Glutamatergic neuron (in vitro differentiated cells): Measurements from ENCODE around the gene IFNAR1. TPM values are rescaled to one million over a fixed set of nuclear protein-coding genes. Genes with fewer than 3 reads are reported as not detected.

Experiments used
- DNase-seq: peaks from one replicate; pipeline ENCODE4 v3.0.0; 2022
- H3K27ac Mint-ChIP-seq: one replicate; pipeline ENCODE4 v1.8.0; 2020; ENCODE audit warnings: mild to moderate bottlenecking, mixed read lengths, inconsistent platforms; ENCODE audit not compliant: unreplicated experiment
- H3K27me3 Mint-ChIP-seq: one replicate; pipeline ENCODE4 v1.8.0; 2020; ENCODE audit warnings: mild to moderate bottlenecking, moderate library complexity, mixed read lengths, inconsistent platforms; ENCODE audit not compliant: unreplicated experiment
- H3K36me3 Mint-ChIP-seq: one replicate; pipeline ENCODE4 v1.8.0; 2020; ENCODE audit warnings: mild to moderate bottlenecking, mixed read lengths, inconsistent platforms; ENCODE audit not compliant: unreplicated experiment
- H3K4me1 Mint-ChIP-seq: one replicate; pipeline ENCODE4 v1.8.0; 2020; ENCODE audit warnings: mild to moderate bottlenecking, low read depth, mixed read lengths, inconsistent platforms; ENCODE audit not compliant: unreplicated experiment
- H3K4me3 Mint-ChIP-seq: one replicate; pipeline ENCODE4 v1.8.0; 2020; ENCODE audit warnings: mild to moderate bottlenecking, mixed read lengths, inconsistent platforms; ENCODE audit not compliant: unreplicated experiment
- H3K9me3 Mint-ChIP-seq: one replicate; pipeline ENCODE4 v1.8.0; 2020; ENCODE audit warnings: mild to moderate bottlenecking, moderate library complexity, mixed read lengths, inconsistent platforms; ENCODE audit not compliant: unreplicated experiment
- total RNA-seq: library from RNA; stranded (reverse); fragmentation: NEBNext Ultra II Directional; extraction: Animal tissue kit (Norgen Biotek cat#: 25700); gene quantifications from one replicate; pipeline ENCODE4 v1.2.1, GENCODE V29; 2021; ENCODE audit not compliant: unreplicated experiment
- TF ChIP-seq, protein P1 (sequence below): fragments of 200-600 bp; sonication (generic); IDR thresholded peaks from one replicate; pipeline ENCODE4 v1.5.0; 2021; ENCODE audit not compliant: partially characterized antibody, unreplicated experiment

IFNAR1 gene
- total RNA-seq, 1 donor from 2014 or later = 17.7 TPM

DNA sequence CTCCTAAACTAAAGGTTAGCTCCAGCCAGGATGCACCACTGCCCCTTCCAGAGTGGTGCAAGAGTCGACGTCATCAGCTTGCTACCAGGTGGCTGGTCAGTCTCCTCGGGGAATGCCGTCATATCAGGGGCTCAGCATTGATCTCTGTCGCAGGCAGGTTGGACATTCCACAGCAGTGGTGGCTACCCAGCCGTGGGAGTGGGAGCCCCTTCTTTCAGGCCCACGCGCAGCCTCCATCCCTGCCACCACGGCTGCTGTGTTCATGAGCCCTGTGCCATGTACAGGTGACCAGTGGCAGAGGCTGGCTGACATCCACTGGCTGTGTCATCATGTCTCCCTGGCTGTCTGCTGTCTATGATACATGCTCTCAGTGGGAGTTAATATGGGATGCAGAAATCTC, 33.1 kb upstream of the IFNAR1 start:
- Mint-ChIP-seq H3K4me1 (no peaks in the 10 kb centered on the region), H3K9me3 (no peaks in the 10 kb centered on the region), H3K4me3 (no peak overlapping the region), H3K27me3 (peaks cover 7% of the 10 kb centered on the region), H3K36me3 (no peaks in the 10 kb centered on the region), H3K27ac (no peak overlapping the region)
- TF ChIP-seq, protein P1, sequence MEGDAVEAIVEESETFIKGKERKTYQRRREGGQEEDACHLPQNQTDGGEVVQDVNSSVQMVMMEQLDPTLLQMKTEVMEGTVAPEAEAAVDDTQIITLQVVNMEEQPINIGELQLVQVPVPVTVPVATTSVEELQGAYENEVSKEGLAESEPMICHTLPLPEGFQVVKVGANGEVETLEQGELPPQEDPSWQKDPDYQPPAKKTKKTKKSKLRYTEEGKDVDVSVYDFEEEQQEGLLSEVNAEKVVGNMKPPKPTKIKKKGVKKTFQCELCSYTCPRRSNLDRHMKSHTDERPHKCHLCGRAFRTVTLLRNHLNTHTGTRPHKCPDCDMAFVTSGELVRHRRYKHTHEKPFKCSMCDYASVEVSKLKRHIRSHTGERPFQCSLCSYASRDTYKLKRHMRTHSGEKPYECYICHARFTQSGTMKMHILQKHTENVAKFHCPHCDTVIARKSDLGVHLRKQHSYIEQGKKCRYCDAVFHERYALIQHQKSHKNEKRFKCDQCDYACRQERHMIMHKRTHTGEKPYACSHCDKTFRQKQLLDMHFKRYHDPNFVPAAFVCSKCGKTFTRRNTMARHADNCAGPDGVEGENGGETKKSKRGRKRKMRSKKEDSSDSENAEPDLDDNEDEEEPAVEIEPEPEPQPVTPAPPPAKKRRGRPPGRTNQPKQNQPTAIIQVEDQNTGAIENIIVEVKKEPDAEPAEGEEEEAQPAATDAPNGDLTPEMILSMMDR = no peak
- DNase-seq = no peak

- H3K4me3 Mint-ChIP-seq = no peak overlapping the region
- no peaks in the 10 kb centered on the region for H3K4me1 Mint-ChIP-seq
- H3K27me3 Mint-ChIP-seq = peaks cover 7% of the 10 kb centered on the region
- no peak overlapping the region for H3K27ac Mint-ChIP-seq
- H3K36me3 Mint-ChIP-seq = no peaks in the 10 kb centered on the region
- no peak for DNase-seq
- TF ChIP-seq, protein P1 = no peak
- peaks cover 2% of the 10 kb centered on the region for H3K9me3 Mint-ChIP-seq
These were observed 32.0 kb upstream of the IFNAR1 start for GRCh38 chr21:33292724-33293123.

DNA sequence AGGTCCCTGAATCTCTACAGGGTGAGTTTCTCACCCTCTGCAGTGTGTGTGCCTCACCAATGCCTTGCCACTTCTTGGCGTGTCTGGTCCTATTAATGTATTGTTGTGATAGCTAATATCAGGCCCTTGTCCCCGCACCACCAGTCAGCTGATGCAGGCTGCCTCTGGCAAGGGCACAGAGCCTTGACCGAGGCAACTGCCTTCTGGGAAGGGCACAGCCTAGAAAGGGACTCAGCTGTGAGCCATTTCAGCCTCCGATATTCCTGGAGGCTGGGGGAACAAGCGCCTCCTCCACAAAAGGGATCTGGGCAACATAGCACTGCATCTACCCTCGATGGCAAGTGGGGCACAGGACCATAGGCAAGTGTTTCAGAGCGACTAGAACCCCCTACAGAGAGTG, 31.6 kb upstream of the IFNAR1 start:
- no peaks in the 10 kb centered on the region for H3K4me1 Mint-ChIP-seq
- H3K9me3 Mint-ChIP-seq = peaks cover 2% of the 10 kb centered on the region
- H3K27me3 Mint-ChIP-seq = peaks cover 7% of the 10 kb centered on the region
- TF ChIP-seq, protein P1 = no peak
- no peaks in the 10 kb centered on the region for H3K36me3 Mint-ChIP-seq
- DNase-seq = no peak
- no peak overlapping the region for H3K27ac Mint-ChIP-seq
- no peak overlapping the region for H3K4me3 Mint-ChIP-seq

GRCh38 chr21:33293811-33294216, 31.0 kb upstream of the IFNAR1 start:
- H3K36me3 Mint-ChIP-seq = no peaks in the 10 kb centered on the region
- DNase-seq = no peak
- H3K4me1 Mint-ChIP-seq = no peaks in the 10 kb centered on the region
- no peak overlapping the region for H3K4me3 Mint-ChIP-seq
- peaks cover 7% of the 10 kb centered on the region for H3K27me3 Mint-ChIP-seq
- no peak overlapping the region for H3K27ac Mint-ChIP-seq
- TF ChIP-seq, protein P1 = no peak
- peaks cover 2% of the 10 kb centered on the region for H3K9me3 Mint-ChIP-seq

DNA sequence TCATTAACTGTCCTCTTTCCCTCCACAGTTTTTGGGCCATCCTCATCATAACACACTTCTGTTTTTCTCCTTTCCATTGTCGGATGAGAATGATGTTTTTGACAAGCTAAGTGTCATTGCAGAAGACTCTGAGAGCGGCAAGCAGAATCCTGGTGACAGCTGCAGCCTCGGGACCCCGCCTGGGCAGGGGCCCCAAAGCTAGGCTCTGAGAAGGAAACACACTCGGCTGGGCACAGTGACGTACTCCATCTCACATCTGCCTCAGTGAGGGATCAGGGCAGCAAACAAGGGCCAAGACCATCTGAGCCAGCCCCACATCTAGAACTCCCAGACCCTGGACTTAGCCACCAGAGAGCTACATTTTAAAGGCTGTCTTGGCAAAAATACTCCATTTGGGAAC, 28.6 kb upstream of the IFNAR1 start:
- DNase-seq = no peak
- no peak overlapping the region for H3K4me3 Mint-ChIP-seq
- H3K36me3 Mint-ChIP-seq = no peaks in the 10 kb centered on the region
- peaks cover 12% of the 10 kb centered on the region for H3K27me3 Mint-ChIP-seq
- H3K9me3 Mint-ChIP-seq = peaks cover 6% of the 10 kb centered on the region
- H3K4me1 Mint-ChIP-seq = peaks cover 7% of the 10 kb centered on the region
- no peak overlapping the region for H3K27ac Mint-ChIP-seq
- TF ChIP-seq, protein P1 = no peak
